ENCODE results near the gene TM9SF4. TPM values are rescaled to one million over a fixed set of nuclear protein-coding genes. Genes with fewer than 3 reads are reported as not detected.

TM9SF4 gene
- polyA plus RNA-seq, 1 experiment: 101 TPM

- POLR2A ChIA-PET: no interaction called here
- CTCF ChIA-PET: no interaction called here
- Histone ChIP-seq H3K27me3 (ENCODE audit: control insufficient read depth, insufficient read depth, low read length) (no peaks in the 10 kb centered on the region), H3K36me3 (ENCODE audit: control insufficient read depth, insufficient read depth, low read length) (peaks cover 5% of the 10 kb centered on the region), H3K4me3 (ENCODE audit: low read depth, low read length) (no peak overlapping the region)
- no peak for DNase-seq (ENCODE audit: low read depth)
- TF ChIP-seq CTCF (IDR thresholded peaks at IDR 0.05; ENCODE audit: insufficient read depth, low read depth, low read length): no peak
Observed at GRCh38 chr20:32128167-32128566, 18.7 kb downstream of the TM9SF4 start.

- ChIA-PET POLR2A (no interaction called here), CTCF (no interaction called here)
- no peak for DNase-seq (ENCODE audit: low read depth)
- no peak overlapping the region for H3K4me3 ChIP-seq (ENCODE audit: low read depth, low read length)
- TF ChIP-seq CTCF (IDR thresholded peaks at IDR 0.05; ENCODE audit: insufficient read depth, low read depth, low read length): no peak
- no peaks in the 10 kb centered on the region for H3K27me3 ChIP-seq (ENCODE audit: control insufficient read depth, insufficient read depth, low read length)
- H3K36me3 ChIP-seq (ENCODE audit: control insufficient read depth, insufficient read depth, low read length): peaks cover 7% of the 10 kb centered on the region
Observed at GRCh38 chr20:32129863-32130262, 20.3 kb downstream of the TM9SF4 start.

- H3K4me3 ChIP-seq (ENCODE audit: low read depth, low read length): no peak overlapping the region
- ChIA-PET POLR2A (no interaction called here), CTCF (no interaction called here)
- H3K27me3 ChIP-seq (ENCODE audit: control insufficient read depth, insufficient read depth, low read length): no peaks in the 10 kb centered on the region
- no peak for DNase-seq (ENCODE audit: low read depth)
- no peak for TF ChIP-seq CTCF (IDR thresholded peaks at IDR 0.05; ENCODE audit: insufficient read depth, low read depth, low read length)
- peaks cover 5% of the 10 kb centered on the region for H3K36me3 ChIP-seq (ENCODE audit: control insufficient read depth, insufficient read depth, low read length)
Observed at GRCh38 chr20:32130352-32130751, 20.8 kb downstream of the TM9SF4 start.

GRCh38 chr20:32130965-32131364 is 21.5 kb downstream of the TM9SF4 start:
- no peaks in the 10 kb centered on the region for H3K27me3 ChIP-seq (ENCODE audit: control insufficient read depth, insufficient read depth, low read length)
- no peak for DNase-seq (ENCODE audit: low read depth)
- POLR2A ChIA-PET: no interaction called here
- TF ChIP-seq CTCF (IDR thresholded peaks at IDR 0.05; ENCODE audit: insufficient read depth, low read depth, low read length): no peak
- CTCF ChIA-PET: no interaction called here
- no peak overlapping the region for H3K4me3 ChIP-seq (ENCODE audit: low read depth, low read length)
- peaks cover 5% of the 10 kb centered on the region for H3K36me3 ChIP-seq (ENCODE audit: control insufficient read depth, insufficient read depth, low read length)

GRCh38 chr20:32132911-32133549 is 23.5 kb downstream of the TM9SF4 start:
- Histone ChIP-seq H3K27me3 (ENCODE audit: control insufficient read depth, insufficient read depth, low read length) (no peaks in the 10 kb centered on the region), H3K36me3 (ENCODE audit: control insufficient read depth, insufficient read depth, low read length) (peaks cover 11% of the 10 kb centered on the region), H3K4me3 (ENCODE audit: low read depth, low read length) (no peak overlapping the region)
- DNase-seq (ENCODE audit: low read depth): no peak
- ChIA-PET POLR2A (no interaction called here), CTCF (no interaction called here)
- TF ChIP-seq CTCF (IDR thresholded peaks at IDR 0.05; ENCODE audit: insufficient read depth, low read depth, low read length): no peak

Measured in BJ (cell line).